Measurements from ENCODE around the gene GTF2A2.

DNA sequence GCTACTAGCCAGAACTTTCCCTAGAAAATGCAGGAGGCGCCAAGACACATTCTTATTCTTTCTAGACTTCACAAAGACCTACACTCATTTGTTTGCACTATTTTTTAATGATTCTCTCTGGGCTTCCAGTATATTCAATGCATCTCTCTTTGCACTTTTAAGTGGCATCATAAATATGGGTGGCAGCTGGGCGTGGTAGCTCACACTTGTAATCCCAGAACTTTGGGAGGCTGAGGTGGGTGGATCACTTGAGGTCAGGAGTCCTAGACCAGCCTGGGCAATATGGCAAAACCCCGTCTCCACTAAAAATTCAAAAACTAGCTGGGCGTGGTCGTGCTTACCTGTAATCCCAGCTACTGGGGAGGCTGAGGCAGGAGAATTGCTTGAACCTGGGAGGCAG lies 51.3 kb downstream of the GTF2A2 start:
- TF ChIP-seq POLR2A (IDR thresholded peaks at IDR 0.05; ENCODE audit: borderline replicate concordance, extremely low read depth, insufficient read depth, insufficient read length) = no peak
- TF ChIP-seq, protein P1, sequence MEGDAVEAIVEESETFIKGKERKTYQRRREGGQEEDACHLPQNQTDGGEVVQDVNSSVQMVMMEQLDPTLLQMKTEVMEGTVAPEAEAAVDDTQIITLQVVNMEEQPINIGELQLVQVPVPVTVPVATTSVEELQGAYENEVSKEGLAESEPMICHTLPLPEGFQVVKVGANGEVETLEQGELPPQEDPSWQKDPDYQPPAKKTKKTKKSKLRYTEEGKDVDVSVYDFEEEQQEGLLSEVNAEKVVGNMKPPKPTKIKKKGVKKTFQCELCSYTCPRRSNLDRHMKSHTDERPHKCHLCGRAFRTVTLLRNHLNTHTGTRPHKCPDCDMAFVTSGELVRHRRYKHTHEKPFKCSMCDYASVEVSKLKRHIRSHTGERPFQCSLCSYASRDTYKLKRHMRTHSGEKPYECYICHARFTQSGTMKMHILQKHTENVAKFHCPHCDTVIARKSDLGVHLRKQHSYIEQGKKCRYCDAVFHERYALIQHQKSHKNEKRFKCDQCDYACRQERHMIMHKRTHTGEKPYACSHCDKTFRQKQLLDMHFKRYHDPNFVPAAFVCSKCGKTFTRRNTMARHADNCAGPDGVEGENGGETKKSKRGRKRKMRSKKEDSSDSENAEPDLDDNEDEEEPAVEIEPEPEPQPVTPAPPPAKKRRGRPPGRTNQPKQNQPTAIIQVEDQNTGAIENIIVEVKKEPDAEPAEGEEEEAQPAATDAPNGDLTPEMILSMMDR (IDR thresholded peaks at IDR 0.05 in 2 of 3, conservative IDR thresholded peaks at IDR 0.05 in 1 of 3; ENCODE audit: borderline replicate concordance in 1 of 3, insufficient read depth in 1 of 3, low read depth in 2 of 3, low read length in 2 of 3) = no peak
- no peak for TF ChIP-seq CEBPB (IDR thresholded peaks at IDR 0.05; ENCODE audit: low read depth)
- TF ChIP-seq, protein P2, sequence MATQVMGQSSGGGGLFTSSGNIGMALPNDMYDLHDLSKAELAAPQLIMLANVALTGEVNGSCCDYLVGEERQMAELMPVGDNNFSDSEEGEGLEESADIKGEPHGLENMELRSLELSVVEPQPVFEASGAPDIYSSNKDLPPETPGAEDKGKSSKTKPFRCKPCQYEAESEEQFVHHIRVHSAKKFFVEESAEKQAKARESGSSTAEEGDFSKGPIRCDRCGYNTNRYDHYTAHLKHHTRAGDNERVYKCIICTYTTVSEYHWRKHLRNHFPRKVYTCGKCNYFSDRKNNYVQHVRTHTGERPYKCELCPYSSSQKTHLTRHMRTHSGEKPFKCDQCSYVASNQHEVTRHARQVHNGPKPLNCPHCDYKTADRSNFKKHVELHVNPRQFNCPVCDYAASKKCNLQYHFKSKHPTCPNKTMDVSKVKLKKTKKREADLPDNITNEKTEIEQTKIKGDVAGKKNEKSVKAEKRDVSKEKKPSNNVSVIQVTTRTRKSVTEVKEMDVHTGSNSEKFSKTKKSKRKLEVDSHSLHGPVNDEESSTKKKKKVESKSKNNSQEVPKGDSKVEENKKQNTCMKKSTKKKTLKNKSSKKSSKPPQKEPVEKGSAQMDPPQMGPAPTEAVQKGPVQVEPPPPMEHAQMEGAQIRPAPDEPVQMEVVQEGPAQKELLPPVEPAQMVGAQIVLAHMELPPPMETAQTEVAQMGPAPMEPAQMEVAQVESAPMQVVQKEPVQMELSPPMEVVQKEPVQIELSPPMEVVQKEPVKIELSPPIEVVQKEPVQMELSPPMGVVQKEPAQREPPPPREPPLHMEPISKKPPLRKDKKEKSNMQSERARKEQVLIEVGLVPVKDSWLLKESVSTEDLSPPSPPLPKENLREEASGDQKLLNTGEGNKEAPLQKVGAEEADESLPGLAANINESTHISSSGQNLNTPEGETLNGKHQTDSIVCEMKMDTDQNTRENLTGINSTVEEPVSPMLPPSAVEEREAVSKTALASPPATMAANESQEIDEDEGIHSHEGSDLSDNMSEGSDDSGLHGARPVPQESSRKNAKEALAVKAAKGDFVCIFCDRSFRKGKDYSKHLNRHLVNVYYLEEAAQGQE (IDR thresholded peaks at IDR 0.05; ENCODE audit: low read depth) = no peak
- TF ChIP-seq, protein P3, sequence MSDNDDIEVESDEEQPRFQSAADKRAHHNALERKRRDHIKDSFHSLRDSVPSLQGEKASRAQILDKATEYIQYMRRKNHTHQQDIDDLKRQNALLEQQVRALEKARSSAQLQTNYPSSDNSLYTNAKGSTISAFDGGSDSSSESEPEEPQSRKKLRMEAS (IDR thresholded peaks at IDR 0.05) = no peak
- no peak for TF ChIP-seq EZH2phosphoT487 (IDR thresholded peaks at IDR 0.05; ENCODE audit: borderline replicate concordance)
- no peak for TF ChIP-seq YY1 (IDR thresholded peaks at IDR 0.05; ENCODE audit: extremely low read depth, insufficient replicate concordance, low read depth, low read length)
- TF ChIP-seq EZH2 (IDR thresholded peaks at IDR 0.05) = no peak
- TF ChIP-seq, protein P4, sequence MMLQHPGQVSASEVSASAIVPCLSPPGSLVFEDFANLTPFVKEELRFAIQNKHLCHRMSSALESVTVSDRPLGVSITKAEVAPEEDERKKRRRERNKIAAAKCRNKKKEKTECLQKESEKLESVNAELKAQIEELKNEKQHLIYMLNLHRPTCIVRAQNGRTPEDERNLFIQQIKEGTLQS (IDR thresholded peaks at IDR 0.05) = no peak
- TF ChIP-seq TCF7L2 (IDR thresholded peaks at IDR 0.05; ENCODE audit: borderline replicate concordance, extremely low read depth, insufficient read depth, insufficient read length) = no peak
- TF ChIP-seq ZFX (IDR thresholded peaks at IDR 0.05) = no peak
- no peak for TF ChIP-seq POLR2AphosphoS5 (IDR thresholded peaks at IDR 0.05; ENCODE audit: low read depth, low read length)
